ENCODE data around the gene NSMF. TPM values are rescaled to one million over a fixed set of nuclear protein-coding genes. Genes with fewer than 3 reads are reported as not detected.
A peak's percentile ranks its signal among the peaks of the same experiment; 100 is the strongest.

NSMF gene
- total RNA-seq, 3 donors from 2014 or later (not counting 1 experiment from before 2014, with no cell fraction given): 78.1 to 111 (median 87.8) TPM

GRCh38 chr9:137403269-137403668, 55.9 kb downstream of the NSMF start:
- Histone ChIP-seq H3K4me3 (ENCODE audit: low read length) (no peak overlapping the region), H3K36me3 (ENCODE audit: control insufficient read depth, insufficient read depth, low read length) (no peaks in the 10 kb centered on the region), H3K4me1 (ENCODE audit: control insufficient read depth, insufficient read depth, low read length) (peaks cover 18% of the 10 kb centered on the region), H3K27ac (ENCODE audit: low read length) (no peak overlapping the region), H3K9me3 (ENCODE audit: control insufficient read depth, insufficient read depth, low read length) (no peaks in the 10 kb centered on the region), H3K27me3 (ENCODE audit: control insufficient read depth, insufficient read depth, low read length) (peaks cover 3% of the 10 kb centered on the region)
- Mint-ChIP-seq H3K4me1 (peaks cover 9 to 11% of the 10 kb centered on the region in 2 donors), H3K4me3 (no peak overlapping the region), H3K27ac (no peak overlapping the region), H3K9me3 (no peaks in the 10 kb centered on the region), H3K36me3 (no peaks in the 10 kb centered on the region), H3K27me3 (ENCODE audit: low read depth in 2 of 2) (peaks cover 0 to 2% of the 10 kb centered on the region in 2 donors)
- TF ChIP-seq, protein P1, sequence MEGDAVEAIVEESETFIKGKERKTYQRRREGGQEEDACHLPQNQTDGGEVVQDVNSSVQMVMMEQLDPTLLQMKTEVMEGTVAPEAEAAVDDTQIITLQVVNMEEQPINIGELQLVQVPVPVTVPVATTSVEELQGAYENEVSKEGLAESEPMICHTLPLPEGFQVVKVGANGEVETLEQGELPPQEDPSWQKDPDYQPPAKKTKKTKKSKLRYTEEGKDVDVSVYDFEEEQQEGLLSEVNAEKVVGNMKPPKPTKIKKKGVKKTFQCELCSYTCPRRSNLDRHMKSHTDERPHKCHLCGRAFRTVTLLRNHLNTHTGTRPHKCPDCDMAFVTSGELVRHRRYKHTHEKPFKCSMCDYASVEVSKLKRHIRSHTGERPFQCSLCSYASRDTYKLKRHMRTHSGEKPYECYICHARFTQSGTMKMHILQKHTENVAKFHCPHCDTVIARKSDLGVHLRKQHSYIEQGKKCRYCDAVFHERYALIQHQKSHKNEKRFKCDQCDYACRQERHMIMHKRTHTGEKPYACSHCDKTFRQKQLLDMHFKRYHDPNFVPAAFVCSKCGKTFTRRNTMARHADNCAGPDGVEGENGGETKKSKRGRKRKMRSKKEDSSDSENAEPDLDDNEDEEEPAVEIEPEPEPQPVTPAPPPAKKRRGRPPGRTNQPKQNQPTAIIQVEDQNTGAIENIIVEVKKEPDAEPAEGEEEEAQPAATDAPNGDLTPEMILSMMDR (IDR thresholded peaks at IDR 0.05): no peak
- DNase-seq (no peak), ATAC-seq (no peak)
- intact Hi-C loops (cut with micrococcal nuclease): no loop called here
- WGBS (ENCODE audit: insufficient coverage): 96% methylated on average over 15 of the region's 15 CpGs

GRCh38 chr9:137402746-137403145, 56.4 kb downstream of the NSMF start:
- no peaks in the 10 kb centered on the region for H3K9me3 ChIP-seq (ENCODE audit: control insufficient read depth, insufficient read depth, low read length)
- H3K4me3 ChIP-seq (ENCODE audit: low read length): no peak overlapping the region
- H3K36me3 ChIP-seq (ENCODE audit: control insufficient read depth, insufficient read depth, low read length): no peaks in the 10 kb centered on the region
- TF ChIP-seq, protein P1 (IDR thresholded peaks at IDR 0.05): no peak
- no peak for DNase-seq
- no peak for ATAC-seq
- intact Hi-C loops (cut with micrococcal nuclease): no loop called here
- H3K27me3 ChIP-seq (ENCODE audit: control insufficient read depth, insufficient read depth, low read length): peaks cover 3% of the 10 kb centered on the region
- H3K4me1 ChIP-seq (ENCODE audit: control insufficient read depth, insufficient read depth, low read length): peaks cover 18% of the 10 kb centered on the region
- H3K9me3 Mint-ChIP-seq: no peaks in the 10 kb centered on the region
- H3K36me3 Mint-ChIP-seq: no peaks in the 10 kb centered on the region
- no peak overlapping the region for H3K4me3 Mint-ChIP-seq
- peaks cover 9 to 11% of the 10 kb centered on the region in 2 donors for H3K4me1 Mint-ChIP-seq
- 93% methylated on average over 11 of the region's 11 CpGs for WGBS (ENCODE audit: insufficient coverage)
- H3K27ac Mint-ChIP-seq: peak overlapping the region in 1 of 2 donors; percentile 12
- H3K27ac ChIP-seq (ENCODE audit: low read length): no peak overlapping the region
- H3K27me3 Mint-ChIP-seq (ENCODE audit: low read depth in 2 of 2): peaks cover 0 to 2% of the 10 kb centered on the region in 2 donors

- no peak overlapping the region for H3K4me3 ChIP-seq (ENCODE audit: low read length)
- no peaks in the 10 kb centered on the region for H3K9me3 Mint-ChIP-seq
- no peak for DNase-seq
- H3K27ac ChIP-seq (ENCODE audit: low read length): no peak overlapping the region
- H3K36me3 Mint-ChIP-seq: no peaks in the 10 kb centered on the region
- peaks cover 3% of the 10 kb centered on the region for H3K4me1 ChIP-seq (ENCODE audit: control insufficient read depth, insufficient read depth, low read length)
- intact Hi-C loops (cut with micrococcal nuclease): no loop called here
- H3K36me3 ChIP-seq (ENCODE audit: control insufficient read depth, insufficient read depth, low read length): no peaks in the 10 kb centered on the region
- no peak overlapping the region for H3K4me3 Mint-ChIP-seq
- no peaks in the 10 kb centered on the region for H3K9me3 ChIP-seq (ENCODE audit: control insufficient read depth, insufficient read depth, low read length)
- TF ChIP-seq, protein P1 (IDR thresholded peaks at IDR 0.05): no peak
- H3K27me3 ChIP-seq (ENCODE audit: control insufficient read depth, insufficient read depth, low read length): no peaks in the 10 kb centered on the region
- 96% methylated on average over 60 of the region's 60 CpGs for WGBS (ENCODE audit: insufficient coverage)
- H3K27me3 Mint-ChIP-seq (ENCODE audit: low read depth in 2 of 2): no peaks in the 10 kb centered on the region
- no peak for ATAC-seq
- H3K4me1 Mint-ChIP-seq: peaks cover 5 to 11% of the 10 kb centered on the region in 2 donors
- no peak overlapping the region for H3K27ac Mint-ChIP-seq
These were observed 60.3 kb downstream of the NSMF start for GRCh38 chr9:137398561-137399468.
